HCT116 (cell line): ENCODE data around the gene BAZ1B. TPM values are rescaled to one million over a fixed set of nuclear protein-coding genes. Genes with fewer than 3 reads are reported as not detected.

ENCODE experiments used
- ATAC-seq: fragments of 200-7000 bp; cut with Tn5 transposase; 2 replicates; pipeline ENCODE4 v1.9.1; 2020; ENCODE audit warnings: mild to moderate bottlenecking, moderate library complexity
- BruUV-seq: library from RNA; stranded (reverse); fragments of 400-500 nt; replicated peaks from 2 replicates; lab custom pipeline; 2021; lab: Mats Ljungman, UMichigan
- CTCF ChIA-PET: fragments of 300-600 bp; sonication (Branson Sonifier 250); formaldehyde crosslinking; loops from one replicate; lab custom pipeline; 2021; ENCODE audit warnings: antibody characterized with exemption; lab: Charles Lee
- POLR2A ChIA-PET: fragments of 300-600, 350-600 bp; sonication (Branson Sonifier 250); formaldehyde crosslinking; loops from one replicate; lab custom pipeline; 2021; ENCODE audit warnings: antibody characterized with exemption; lab: Charles Lee
- RAD21 ChIA-PET, 2 experiments: fragments of 300-600 bp; sonication (Branson Sonifier 250); formaldehyde crosslinking; loops; one replicate each; lab custom pipeline; 2023; ENCODE audit warnings: low total read pairs in 2 of 2; ENCODE audit not compliant: uncharacterized antibody in 2 of 2, unreplicated experiment in 2 of 2, low non-redundant PET in 1 of 2; lab: Charles Lee
- DNase-seq: peaks from one replicate; pipeline ENCODE4 v3.0.0-alpha.2; 2010; ENCODE audit warnings: low read depth, low spot score
- H2AFZ ChIP-seq: fragments of 200-600 bp; shearing (Covaris generic), sonication (generic); 2 replicates; pipeline ENCODE4 v1.6.1; 2017; ENCODE audit warnings: low read depth, mixed run types, mixed read lengths, antibody characterized with exemption, low read length; ENCODE audit not compliant: poor library complexity, severe bottlenecking
- H3K27ac ChIP-seq: 2 replicates; pipeline ENCODE4 v1.5.1; 2012; ENCODE audit warnings: low read depth, low read length
- H3K27me3 ChIP-seq: fragments of 200-600 bp; sonication (generic); 2 replicates; pipeline ENCODE4 v1.6.1; 2016; ENCODE audit warnings: mixed run types, low read length, mixed read lengths; ENCODE audit not compliant: insufficient read depth
- H3K36me3 ChIP-seq, 2 experiments: fragments of 200-500 bp in 1 of 2; fragments of 200-600 bp in 1 of 2; sonication (Bioruptor generic) in 1 of 2; sonication (generic) in 1 of 2; 2 replicates each; pipeline versions ENCODE4 v1.5.1 to v1.6.1; 2014 to 2016; ENCODE audit warnings: low read length in 2 of 2, inconsistent platforms in 1 of 2, mixed read lengths in 1 of 2, mixed run types in 1 of 2; ENCODE audit not compliant: insufficient read depth in 2 of 2, control insufficient read depth in 1 of 2
- H3K4me1 ChIP-seq, 2 experiments: fragments of 200-600 bp in 1 of 2; sonication (generic) in 1 of 2; 2 replicates each; pipeline versions ENCODE4 v1.5.1 to v1.6.1; 2012 to 2017; ENCODE audit warnings: low read length in 2 of 2, inconsistent platforms in 1 of 2, mild to moderate bottlenecking in 1 of 2, mixed read lengths in 1 of 2, mixed run types in 1 of 2, moderate library complexity in 1 of 2; ENCODE audit not compliant: insufficient read depth in 2 of 2, control insufficient read depth in 1 of 2
- H3K4me2 ChIP-seq: fragments of 200-600 bp; sonication (generic); 2 replicates; pipeline ENCODE4 v1.6.1; 2017; ENCODE audit warnings: mixed run types, low read length, mixed read lengths
- H3K4me3 ChIP-seq, 2 experiments: fragments of 200-600 bp in 1 of 2; sonication (generic) in 1 of 2; replicated peaks in 1 of 2; 2 replicates each; pipeline ENCODE4 v1.5.1; 2011 to 2016; ENCODE audit warnings: low read length in 2 of 2, control low read depth in 1 of 2, low read depth in 1 of 2, mild to moderate bottlenecking in 1 of 2, mixed read lengths in 1 of 2, mixed run types in 1 of 2
- H3K79me2 ChIP-seq: fragments of 200-600 bp; sonication (generic); 2 replicates; pipeline ENCODE4 v1.6.1; 2017; ENCODE audit warnings: mild to moderate bottlenecking, mixed run types, low read length, moderate library complexity, mixed read lengths; ENCODE audit not compliant: insufficient read depth
- H3K9ac ChIP-seq: fragments of 200-600 bp; sonication (generic); 2 replicates; pipeline ENCODE4 v1.6.1; 2016; ENCODE audit warnings: low read length, mixed read lengths
- H3K9me2 ChIP-seq: fragments of 200-600 bp; sonication (generic), shearing (Covaris generic); 2 replicates; pipeline ENCODE4 v1.6.1; 2017; ENCODE audit warnings: mixed run types, mild to moderate bottlenecking, moderate library complexity; ENCODE audit not compliant: insufficient read depth
- H3K9me3 ChIP-seq, 2 experiments: fragments of 200-500 bp in 1 of 2; fragments of 200-600 bp in 1 of 2; sonication (Bioruptor generic) in 1 of 2; sonication (generic) in 1 of 2; 2 replicates each; pipeline ENCODE4 v1.6.1; 2014 to 2017; ENCODE audit warnings: low read length in 2 of 2, mixed read lengths in 2 of 2, inconsistent platforms in 1 of 2, low read depth in 1 of 2, mild to moderate bottlenecking in 1 of 2, mixed run types in 1 of 2, moderate library complexity in 1 of 2; ENCODE audit not compliant: control insufficient read depth in 1 of 2, insufficient read depth in 1 of 2
- H4K20me1 ChIP-seq: fragments of 200-600 bp; sonication (generic), shearing (Covaris generic); 2 replicates; pipeline ENCODE4 v1.6.1; 2017; ENCODE audit warnings: mixed run types, mild to moderate bottlenecking, moderate library complexity; ENCODE audit not compliant: insufficient read depth
- EGR1 ChIP-seq: IDR thresholded peaks from 2 replicates; pipeline ENCODE4 v1.6.1; 2012; ENCODE audit warnings: low read depth
- FOSL1 ChIP-seq: IDR thresholded peaks from 2 replicates; pipeline ENCODE4 v1.6.1; 2012; ENCODE audit warnings: low read depth
- JUND ChIP-seq: IDR thresholded peaks from 2 replicates; pipeline ENCODE4 v1.6.1; 2012
- POLR2A ChIP-seq: IDR thresholded peaks from 2 replicates; pipeline ENCODE4 v1.7.0; 2011; ENCODE audit warnings: borderline replicate concordance; ENCODE audit not compliant: insufficient read depth, insufficient read length; ENCODE audit errors: extremely low read depth
- POLR2AphosphoS5 ChIP-seq: IDR thresholded peaks from 2 replicates; pipeline ENCODE4 v1.6.1; 2011; ENCODE audit warnings: mild to moderate bottlenecking, low read depth, low read length, moderate library complexity
- SIN3A ChIP-seq: IDR thresholded peaks from 2 replicates; pipeline ENCODE4 v1.6.1; 2012; ENCODE audit warnings: low read depth
- SRF ChIP-seq: IDR thresholded peaks from 2 replicates; pipeline ENCODE4 v1.6.1; 2012; ENCODE audit warnings: low read depth
- TCF7L2 ChIP-seq: IDR thresholded peaks from 2 replicates; pipeline ENCODE4 v1.7.0; 2011; ENCODE audit warnings: borderline replicate concordance, inconsistent platforms; ENCODE audit not compliant: insufficient read depth, insufficient read length; ENCODE audit errors: extremely low read depth
- YY1 ChIP-seq: IDR thresholded peaks from 2 replicates; pipeline ENCODE4 v1.6.1; 2011; ENCODE audit warnings: low read length, low read depth, moderate library complexity, mild to moderate bottlenecking; ENCODE audit not compliant: insufficient replicate concordance; ENCODE audit errors: extremely low read depth
- ZBTB33 ChIP-seq: IDR thresholded peaks from 2 replicates; pipeline ENCODE4 v1.6.1; 2011; ENCODE audit warnings: mild to moderate bottlenecking, low read length, moderate library complexity; ENCODE audit not compliant: insufficient replicate concordance; ENCODE audit errors: extremely low read depth
- ZFX ChIP-seq: fragments of 450-650 bp; IDR thresholded peaks from 2 replicates; pipeline ENCODE4 v1.6.1; 2017
- intact Hi-C: fragments of 100-400 bp; cut with micrococcal nuclease; formaldehyde crosslinking; loops from 2 replicates; pipeline ENCODE4 v1.10.0; 2022
- total RNA-seq: library from RNA; stranded (reverse); gene quantifications from one replicate; pipeline ENCODE4 v1.2.1, GENCODE V29; 2021; ENCODE audit not compliant: unreplicated experiment

The BAZ1B gene
- total RNA-seq, 1 experiment from 2014 or later: 81.1 TPM

GRCh38 chr7:73521636-73522104 lies 423 bp downstream of the BAZ1B start:
- ChIA-PET CTCF (no interaction called here), POLR2A (interaction anchor here (0.7 to 1.4 kb wide), 4 partner anchors 10 to 35 kb away, joined by 3 to 5 read pairs (median 3); no protein-coding TSS in a partner anchor), RAD21 (no interaction called here)
- BruUV-seq: no TSS peak
- Histone ChIP-seq H3K79me2 (peaks cover 49% of the 10 kb centered on the region), H3K4me1 (peaks cover 15 to 23% of the 10 kb centered on the region in 2 experiments; a peak in 3 of 4 replicates), H3K9me2 (no peaks in the 10 kb centered on the region), H4K20me1 (peaks cover 20% of the 10 kb centered on the region; the same call in 1 of the 2 replicates), H3K27me3 (no peaks in the 10 kb centered on the region), H3K9me3 (no peaks in the 10 kb centered on the region), H3K36me3 (peaks cover 5 to 17% of the 10 kb centered on the region in 2 experiments; a peak in 3 of 4 replicates), H3K4me3 (peak overlapping the region; percentile 86 to 87), H3K4me2 (peak overlapping the region; percentile 87), H3K9ac (peak overlapping the region; percentile 97), H2AFZ (no peak overlapping the region), H3K27ac (peak overlapping the region; percentile 96)
- DNase-seq (no peak), ATAC-seq (peak; percentile 70)
- TF ChIP-seq TCF7L2 (no peak), ZBTB33 (no peak), YY1 (no peak), JUND (no peak), POLR2A (no peak), SRF (no peak), EGR1 (no peak), SIN3A (no peak), ZFX (peak; percentile 100), POLR2AphosphoS5 (peak; percentile 41; the same call in 1 of the 2 replicates), FOSL1 (no peak)
- intact Hi-C loops: loop anchor here (1.0 to 5.0 kb wide), 2 partner anchors 36 to 206 kb away; partner anchors contain the start of gene BCL7B
